ENCODE data around the gene ADGRB2. TPM values are rescaled to one million over a fixed set of nuclear protein-coding genes. Genes with fewer than 3 reads are reported as not detected.

ADGRB2 gene
- total RNA-seq, 4 donors from 2014 or later: 3.3 to 39.1 (median 17.2) TPM

DNA sequence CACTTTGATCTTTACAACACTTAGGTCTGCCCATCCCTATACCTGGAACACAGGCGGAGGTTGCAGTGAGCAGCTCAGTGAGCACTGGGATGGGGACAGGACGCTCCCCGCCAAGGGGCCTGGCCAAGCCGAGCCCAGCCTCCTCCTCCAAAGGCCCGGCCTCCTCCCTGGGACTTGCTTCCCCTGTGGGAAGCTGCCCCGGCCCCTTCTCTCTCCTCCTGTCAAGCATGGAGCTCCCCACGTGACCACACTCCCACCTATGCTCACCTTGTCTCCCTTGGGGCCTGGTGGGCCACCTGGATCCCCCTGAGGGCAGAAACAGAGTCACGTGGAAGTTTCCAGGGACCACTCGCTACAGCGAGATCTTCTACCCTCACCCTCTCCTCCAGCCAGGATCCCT, 73.2 kb downstream of the ADGRB2 start:
- H3K9me3 ChIP-seq: no peaks in the 10 kb centered on the region
- H3K36me3 ChIP-seq: peaks cover 0 to under 1% (median 0%) of the 10 kb centered on the region in 3 donors
- no peak for DNase-seq
- peaks cover 0 to 5% (median 0%) of the 10 kb centered on the region in 4 donors for H3K4me1 ChIP-seq
- TF ChIP-seq, protein P1, sequence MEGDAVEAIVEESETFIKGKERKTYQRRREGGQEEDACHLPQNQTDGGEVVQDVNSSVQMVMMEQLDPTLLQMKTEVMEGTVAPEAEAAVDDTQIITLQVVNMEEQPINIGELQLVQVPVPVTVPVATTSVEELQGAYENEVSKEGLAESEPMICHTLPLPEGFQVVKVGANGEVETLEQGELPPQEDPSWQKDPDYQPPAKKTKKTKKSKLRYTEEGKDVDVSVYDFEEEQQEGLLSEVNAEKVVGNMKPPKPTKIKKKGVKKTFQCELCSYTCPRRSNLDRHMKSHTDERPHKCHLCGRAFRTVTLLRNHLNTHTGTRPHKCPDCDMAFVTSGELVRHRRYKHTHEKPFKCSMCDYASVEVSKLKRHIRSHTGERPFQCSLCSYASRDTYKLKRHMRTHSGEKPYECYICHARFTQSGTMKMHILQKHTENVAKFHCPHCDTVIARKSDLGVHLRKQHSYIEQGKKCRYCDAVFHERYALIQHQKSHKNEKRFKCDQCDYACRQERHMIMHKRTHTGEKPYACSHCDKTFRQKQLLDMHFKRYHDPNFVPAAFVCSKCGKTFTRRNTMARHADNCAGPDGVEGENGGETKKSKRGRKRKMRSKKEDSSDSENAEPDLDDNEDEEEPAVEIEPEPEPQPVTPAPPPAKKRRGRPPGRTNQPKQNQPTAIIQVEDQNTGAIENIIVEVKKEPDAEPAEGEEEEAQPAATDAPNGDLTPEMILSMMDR (IDR thresholded peaks at IDR 0.05): no peak
- no peak for TF ChIP-seq POLR2A (IDR thresholded peaks at IDR 0.05)
- H3K27ac ChIP-seq: no peak overlapping the region
- H3K4me3 ChIP-seq: no peak overlapping the region
- no peaks in the 10 kb centered on the region for H3K27me3 ChIP-seq

DNA sequence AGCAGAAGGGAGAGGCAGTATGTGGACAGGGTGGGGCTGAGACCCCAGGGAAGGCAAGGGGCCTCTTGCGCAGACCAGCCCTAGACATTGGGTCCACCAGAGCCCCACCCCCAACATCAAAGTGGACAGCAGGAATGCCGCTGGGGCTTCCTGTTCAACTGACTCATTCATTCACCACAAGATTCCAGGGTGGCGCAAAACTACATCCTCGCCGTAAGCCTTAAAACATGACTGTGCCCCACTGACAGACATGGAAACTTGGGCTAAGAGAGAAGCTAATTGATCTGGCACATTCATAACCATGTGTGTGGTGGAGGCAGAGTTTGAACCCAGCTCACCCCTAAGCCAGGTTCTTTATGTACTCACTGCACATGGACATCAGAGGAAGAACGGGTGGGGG, 74.3 kb downstream of the ADGRB2 start:
- Histone ChIP-seq H3K4me3 (no peak overlapping the region), H3K9me3 (no peaks in the 10 kb centered on the region), H3K36me3 (peaks cover 0 to 5% (median 0%) of the 10 kb centered on the region in 3 donors), H3K27me3 (no peaks in the 10 kb centered on the region), H3K27ac (no peak overlapping the region), H3K4me1 (peaks cover 0 to 5% (median 0%) of the 10 kb centered on the region in 4 donors)
- no peak for DNase-seq
- TF ChIP-seq POLR2A (IDR thresholded peaks at IDR 0.05): no peak
- TF ChIP-seq, protein P1 (IDR thresholded peaks at IDR 0.05): no peak

DNA sequence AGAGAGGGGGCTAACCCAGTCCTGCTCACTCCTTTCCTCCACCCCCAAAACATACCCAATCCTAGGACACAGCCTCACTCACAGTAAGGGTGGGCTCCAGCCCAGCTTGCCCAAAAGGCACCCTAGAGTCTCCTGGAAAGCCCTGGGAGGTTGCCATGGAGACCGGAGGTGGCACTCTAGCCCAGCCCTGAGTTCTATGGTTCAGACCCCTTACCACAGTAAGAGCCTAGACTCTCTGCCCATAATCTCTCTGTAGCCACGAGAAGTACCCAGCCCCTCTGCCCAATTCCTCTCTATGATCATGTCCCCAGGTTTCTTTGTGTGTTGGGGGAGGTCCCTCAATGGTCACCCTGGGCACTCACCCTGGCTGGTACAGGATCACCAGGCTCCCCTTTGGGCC, 74.8 kb downstream of the ADGRB2 start:
- Histone ChIP-seq H3K9me3 (no peaks in the 10 kb centered on the region), H3K4me3 (no peak overlapping the region), H3K27ac (no peak overlapping the region), H3K36me3 (peaks cover 0 to 5% (median 0%) of the 10 kb centered on the region in 3 donors), H3K4me1 (peaks cover 0 to 5% (median 0%) of the 10 kb centered on the region in 4 donors), H3K27me3 (no peaks in the 10 kb centered on the region)
- DNase-seq: no peak
- no peak for TF ChIP-seq POLR2A (IDR thresholded peaks at IDR 0.05)
- TF ChIP-seq, protein P1 (IDR thresholded peaks at IDR 0.05): no peak

DNA sequence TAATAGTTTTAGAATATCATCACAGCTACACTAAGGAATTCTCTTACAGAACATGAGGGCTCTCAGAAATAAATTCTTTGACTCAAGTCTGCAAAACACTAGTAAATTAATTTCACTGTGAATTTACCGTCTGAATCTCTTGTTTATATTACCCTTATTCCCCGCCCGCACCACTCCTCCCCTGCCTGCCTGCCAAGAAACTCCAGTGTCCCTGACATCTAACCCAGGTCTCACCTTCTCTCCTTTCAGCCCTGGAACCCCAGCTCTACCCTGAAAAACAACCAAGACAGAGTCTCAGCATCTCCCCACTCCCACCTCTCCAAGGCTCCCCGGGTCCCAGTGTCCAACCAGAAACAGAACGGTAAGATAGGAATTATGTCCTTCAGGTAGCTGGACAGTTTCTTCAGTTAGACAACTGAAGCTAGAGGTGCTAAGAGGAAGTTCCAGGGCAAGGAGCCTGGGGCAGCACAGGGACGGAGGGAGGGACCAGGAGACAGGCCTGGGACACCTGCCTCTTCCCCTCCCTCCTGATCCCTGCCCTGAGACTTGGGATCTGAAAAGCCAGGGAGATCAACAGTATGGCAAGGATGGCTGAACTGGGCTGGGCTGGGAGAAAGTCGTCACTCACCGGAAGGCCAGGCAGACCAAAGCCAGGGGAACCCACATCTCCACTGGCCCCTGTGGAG, 75.8 kb downstream of the ADGRB2 start:
- H3K4me3 ChIP-seq: no peak overlapping the region
- no peaks in the 10 kb centered on the region for H3K9me3 ChIP-seq
- H3K4me1 ChIP-seq: peaks cover 0 to 5% (median 0%) of the 10 kb centered on the region in 4 donors
- no peak for DNase-seq
- no peak for TF ChIP-seq POLR2A (IDR thresholded peaks at IDR 0.05)
- TF ChIP-seq, protein P1 (IDR thresholded peaks at IDR 0.05): no peak
- H3K27ac ChIP-seq: no peak overlapping the region
- peaks cover 0 to 5% (median 0%) of the 10 kb centered on the region in 3 donors for H3K36me3 ChIP-seq
- no peaks in the 10 kb centered on the region for H3K27me3 ChIP-seq

DNA sequence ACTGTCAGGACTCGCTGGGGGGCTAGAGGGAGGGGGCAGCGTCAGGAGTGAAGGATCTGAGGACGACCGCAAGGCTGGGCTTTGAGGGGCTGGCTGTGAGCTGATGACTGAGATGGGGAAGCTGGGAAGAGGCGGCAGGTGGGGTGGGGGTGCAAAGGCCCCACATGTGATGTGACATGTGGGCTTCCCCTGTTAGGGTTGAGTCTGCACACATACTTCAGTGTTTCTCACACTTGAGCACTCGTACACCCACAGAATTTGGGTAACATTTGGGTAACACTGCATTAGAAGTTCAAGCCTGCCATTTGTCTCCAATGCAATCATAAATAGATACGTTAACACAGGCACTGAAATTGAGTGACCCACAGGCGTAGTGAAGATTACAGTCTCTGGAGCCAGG, 76.5 kb downstream of the ADGRB2 start:
- H3K4me1 ChIP-seq: peaks cover 0 to 5% (median 0%) of the 10 kb centered on the region in 4 donors
- no peak for DNase-seq
- no peak overlapping the region for H3K4me3 ChIP-seq
- H3K9me3 ChIP-seq: no peaks in the 10 kb centered on the region
- H3K27me3 ChIP-seq: no peaks in the 10 kb centered on the region
- H3K36me3 ChIP-seq: peaks cover 0 to 5% (median 0%) of the 10 kb centered on the region in 3 donors
- H3K27ac ChIP-seq: no peak overlapping the region
- no peak for TF ChIP-seq POLR2A (IDR thresholded peaks at IDR 0.05)
- TF ChIP-seq, protein P1 (IDR thresholded peaks at IDR 0.05): no peak
